Karpas-422 (cell line): ENCODE measurements around the gene TXNDC5. TPM values are rescaled to one million over a fixed set of nuclear protein-coding genes. Genes with fewer than 3 reads are reported as not detected.

ENCODE experiments used
- DNase-seq: peaks from one replicate; pipeline ENCODE4 v3.0.0-alpha.2; 2015
- H2AFZ ChIP-seq: fragments of 200-600 bp; sonication (generic); 2 replicates; pipeline ENCODE4 v1.6.1; 2014; ENCODE audit warnings: antibody characterized with exemption, low read length, mixed read lengths
- H3K27ac ChIP-seq: fragments of 200-600 bp; sonication (generic); 2 replicates; pipeline ENCODE4 v1.5.1; 2014; ENCODE audit warnings: mild to moderate bottlenecking, low read length, moderate library complexity
- H3K27me3 ChIP-seq: fragments of 200-600 bp; sonication (generic); 2 replicates; pipeline ENCODE4 v1.6.1; 2014; ENCODE audit warnings: low read length, mixed read lengths
- H3K36me3 ChIP-seq: fragments of 200-600 bp; sonication (generic); 2 replicates; pipeline ENCODE4 v1.6.1; 2014; ENCODE audit warnings: low read length, mixed read lengths; ENCODE audit not compliant: insufficient read depth
- H3K4me1 ChIP-seq: fragments of 200-600 bp; sonication (generic); 2 replicates; pipeline ENCODE4 v1.6.1; 2014; ENCODE audit warnings: mild to moderate bottlenecking, low read length, mixed read lengths
- H3K4me2 ChIP-seq: fragments of 200-600 bp; sonication (generic); 2 replicates; pipeline ENCODE4 v1.6.1; 2014; ENCODE audit warnings: low read length, low read depth, mild to moderate bottlenecking; ENCODE audit not compliant: poor library complexity, severe bottlenecking
- H3K4me3 ChIP-seq: fragments of 200-600 bp; sonication (generic); 2 replicates; pipeline ENCODE4 v1.5.1; 2014; ENCODE audit warnings: mild to moderate bottlenecking, antibody characterized with exemption, low read length, mixed read lengths
- H3K79me2 ChIP-seq: fragments of 200-600 bp; sonication (generic); 2 replicates; pipeline ENCODE4 v1.6.1; 2014; ENCODE audit warnings: mild to moderate bottlenecking, low read length, mixed read lengths
- H3K9ac ChIP-seq: fragments of 200-600 bp; sonication (generic); 2 replicates; pipeline ENCODE4 v1.6.0; 2014; ENCODE audit warnings: low read length
- H3K9me2 ChIP-seq: fragments of 200-600 bp; sonication (generic), shearing (Covaris generic); replicated peaks from 2 replicates; pipeline ENCODE4 v1.6.0; 2014; ENCODE audit warnings: mild to moderate bottlenecking, low read length, moderate library complexity; ENCODE audit not compliant: insufficient read depth
- H3K9me3 ChIP-seq: fragments of 300-700, 200-600 bp; sonication (generic); 2 replicates; pipeline ENCODE4 v1.6.1; 2014; ENCODE audit warnings: low read length, mixed read lengths
- H4K20me1 ChIP-seq: fragments of 200-600 bp; sonication (generic); 2 replicates; pipeline ENCODE4 v1.6.1; 2014; ENCODE audit warnings: mild to moderate bottlenecking, antibody characterized with exemption, low read length, low read depth; ENCODE audit not compliant: insufficient read depth
- total RNA-seq: library from RNA; depleted of rRNA; stranded (reverse); fragments of >200 nt; shearing (Covaris generic); gene quantifications from 2 replicates; pipeline ENCODE4 v1.2.3, GENCODE V29; 2014; ENCODE audit warnings: low replicate concordance

TXNDC5 gene
- total RNA-seq, 1 experiment from 2014 or later = 80.4 TPM

GRCh38 chr6:7880718-7881107 lies 29.9 kb downstream of the TXNDC5 start:
- Histone ChIP-seq H3K4me2 (no peak overlapping the region), H2AFZ (no peak overlapping the region), H3K4me1 (no peaks in the 10 kb centered on the region), H3K27ac (no peak overlapping the region), H3K27me3 (no peaks in the 10 kb centered on the region), H3K9me3 (no peaks in the 10 kb centered on the region), H3K4me3 (no peak overlapping the region), H3K9me2 (no peaks in the 10 kb centered on the region), H3K79me2 (no peaks in the 10 kb centered on the region), H4K20me1 (0 out of 2 replicates have a peak, but pooled peaks cover 3% of the 10 kb centered on the region), H3K9ac (no peak overlapping the region), H3K36me3 (peaks cover 43% of the 10 kb centered on the region)
- DNase-seq = no peak

- Histone ChIP-seq H4K20me1 (0 out of 2 replicates have a peak, but pooled peaks cover 3% of the 10 kb centered on the region), H2AFZ (no peak overlapping the region), H3K27ac (no peak overlapping the region)
Measured at GRCh38 chr6:7879980-7880717, 30.4 kb downstream of the TXNDC5 start.

GRCh38 chr6:7879579-7879978 lies 31.0 kb downstream of the TXNDC5 start:
- H3K79me2 ChIP-seq = no peaks in the 10 kb centered on the region
- DNase-seq = no peak
- H3K36me3 ChIP-seq = peaks cover 32% of the 10 kb centered on the region; the same call in 1 of the 2 replicates

More at GRCh38 chr6:7879980-7880717, 30.4 kb downstream of the TXNDC5 start:
- DNase-seq = no peak
- no peaks in the 10 kb centered on the region for H3K79me2 ChIP-seq
- no peak overlapping the region for H3K4me3 ChIP-seq
- no peak overlapping the region for H3K4me2 ChIP-seq
- peaks cover 38% of the 10 kb centered on the region; the same call in 1 of the 2 replicates for H3K36me3 ChIP-seq
- H3K9me3 ChIP-seq = no peaks in the 10 kb centered on the region
- no peak overlapping the region for H3K9ac ChIP-seq
- no peaks in the 10 kb centered on the region for H3K4me1 ChIP-seq
- H3K27me3 ChIP-seq = no peaks in the 10 kb centered on the region
- no peaks in the 10 kb centered on the region for H3K9me2 ChIP-seq

GRCh38 chr6:7879043-7879442 lies 31.5 kb downstream of the TXNDC5 start:
- 0 out of 2 replicates have a peak, but pooled peaks cover 3% of the 10 kb centered on the region for H4K20me1 ChIP-seq
- H3K4me1 ChIP-seq = no peaks in the 10 kb centered on the region
- H3K79me2 ChIP-seq = no peaks in the 10 kb centered on the region
- DNase-seq = no peak
- H3K4me3 ChIP-seq = no peak overlapping the region
- no peaks in the 10 kb centered on the region for H3K9me2 ChIP-seq
- H3K9me3 ChIP-seq = no peaks in the 10 kb centered on the region
- H3K36me3 ChIP-seq = peaks cover 29% of the 10 kb centered on the region; the same call in 1 of the 2 replicates
- no peak overlapping the region for H3K27ac ChIP-seq
- no peak overlapping the region for H3K4me2 ChIP-seq
- no peaks in the 10 kb centered on the region for H3K27me3 ChIP-seq
- no peak overlapping the region for H2AFZ ChIP-seq
- no peak overlapping the region for H3K9ac ChIP-seq

More at GRCh38 chr6:7879579-7879978, 31.0 kb downstream of the TXNDC5 start:
- Histone ChIP-seq H3K27ac (no peak overlapping the region), H3K27me3 (no peaks in the 10 kb centered on the region), H3K4me3 (no peak overlapping the region), H3K4me1 (no peaks in the 10 kb centered on the region), H2AFZ (no peak overlapping the region), H3K9me2 (no peaks in the 10 kb centered on the region), H3K9ac (no peak overlapping the region), H3K9me3 (no peaks in the 10 kb centered on the region), H4K20me1 (0 out of 2 replicates have a peak, but pooled peaks cover 3% of the 10 kb centered on the region), H3K4me2 (no peak overlapping the region)

GRCh38 chr6:7878401-7878964 lies 32.1 kb downstream of the TXNDC5 start:
- H3K27ac ChIP-seq = no peak overlapping the region
- 0 out of 2 replicates have a peak, but pooled peaks cover 3% of the 10 kb centered on the region for H4K20me1 ChIP-seq
- no peaks in the 10 kb centered on the region for H3K79me2 ChIP-seq
- peaks cover 24% of the 10 kb centered on the region; the same call in 1 of the 2 replicates for H3K36me3 ChIP-seq
- H3K4me1 ChIP-seq = no peaks in the 10 kb centered on the region
- no peak overlapping the region for H2AFZ ChIP-seq
- H3K4me2 ChIP-seq = no peak overlapping the region
- no peaks in the 10 kb centered on the region for H3K9me2 ChIP-seq
- H3K27me3 ChIP-seq = no peaks in the 10 kb centered on the region
- no peak for DNase-seq
- 0 out of 2 replicates have a peak, but pooled peaks cover under 1% of the 10 kb centered on the region for H3K9me3 ChIP-seq
- no peak overlapping the region for H3K4me3 ChIP-seq
- H3K9ac ChIP-seq = no peak overlapping the region

- H3K9me3 ChIP-seq = 0 out of 2 replicates have a peak, but pooled peaks cover 3% of the 10 kb centered on the region
- no peaks in the 10 kb centered on the region for H3K9me2 ChIP-seq
- H2AFZ ChIP-seq = no peak overlapping the region
- H3K4me2 ChIP-seq = no peak overlapping the region
- H3K9ac ChIP-seq = no peak overlapping the region
- no peaks in the 10 kb centered on the region for H3K36me3 ChIP-seq
- no peak overlapping the region for H3K4me3 ChIP-seq
- no peaks in the 10 kb centered on the region for H3K27me3 ChIP-seq
- H4K20me1 ChIP-seq = no peaks in the 10 kb centered on the region
- no peaks in the 10 kb centered on the region for H3K4me1 ChIP-seq
- no peak overlapping the region for H3K27ac ChIP-seq
- no peaks in the 10 kb centered on the region for H3K79me2 ChIP-seq
- no peak for DNase-seq
Measured at GRCh38 chr6:7868926-7869325, 41.7 kb downstream of the TXNDC5 start.

- H3K79me2 ChIP-seq = no peaks in the 10 kb centered on the region
- no peak for DNase-seq
Measured at GRCh38 chr6:7866526-7866925, 44.1 kb downstream of the TXNDC5 start.

GRCh38 chr6:7865781-7866180 lies 44.8 kb downstream of the TXNDC5 start:
- Histone ChIP-seq H3K27me3 (no peaks in the 10 kb centered on the region), H3K4me2 (no peak overlapping the region), H3K36me3 (no peaks in the 10 kb centered on the region), H3K9me2 (no peaks in the 10 kb centered on the region), H3K9me3 (no peaks in the 10 kb centered on the region), H3K4me1 (no peaks in the 10 kb centered on the region), H3K9ac (no peak overlapping the region), H3K4me3 (no peak overlapping the region), H3K27ac (no peak overlapping the region), H4K20me1 (no peaks in the 10 kb centered on the region), H2AFZ (no peak overlapping the region), H3K79me2 (no peaks in the 10 kb centered on the region)
- no peak for DNase-seq

More at GRCh38 chr6:7866526-7866925, 44.1 kb downstream of the TXNDC5 start:
- no peak overlapping the region for H3K4me2 ChIP-seq
- no peak overlapping the region for H3K4me3 ChIP-seq
- H3K9me2 ChIP-seq = no peaks in the 10 kb centered on the region
- H2AFZ ChIP-seq = no peak overlapping the region
- H3K9ac ChIP-seq = no peak overlapping the region
- no peaks in the 10 kb centered on the region for H4K20me1 ChIP-seq
- H3K27me3 ChIP-seq = no peaks in the 10 kb centered on the region
- no peak overlapping the region for H3K27ac ChIP-seq
- no peaks in the 10 kb centered on the region for H3K36me3 ChIP-seq
- no peaks in the 10 kb centered on the region for H3K4me1 ChIP-seq
- H3K9me3 ChIP-seq = no peaks in the 10 kb centered on the region
